CD4-positive, alpha-beta T cell (primary cell): ENCODE data around the gene MRGPRD. TPM values are rescaled to one million over a fixed set of nuclear protein-coding genes. Genes with fewer than 3 reads are reported as not detected.

Experiments used
- ATAC-seq: fragments of 200-7000 bp; cut with Tn5 transposase; one replicate; pipeline ENCODE4 v1.10.0; 2022; ENCODE audit warnings: mild to moderate bottlenecking; ENCODE audit not compliant: poor library complexity
- CTCF ChIA-PET: fragments of 350-600 bp; sonication (Branson Sonifier 250); formaldehyde crosslinking; loops from one replicate; lab custom pipeline; 2021; ENCODE audit warnings: antibody characterized with exemption, inconsistent platforms; lab: Charles Lee
- POLR2A ChIA-PET: fragments of 350-600 bp; sonication (Branson Sonifier 250); formaldehyde crosslinking; loops from one replicate; lab custom pipeline; 2021; ENCODE audit warnings: antibody characterized with exemption, inconsistent platforms; lab: Charles Lee
- DNase-seq, 14 experiments: peaks; one replicate each; pipeline ENCODE4 v3.0.0-alpha.2; 2013 to 2020; ENCODE audit warnings: mixed read lengths in 2 of 14
- H3K27ac ChIP-seq, 2 donors: one replicate each; pipeline versions ENCODE4 v1.5.1 to v1.7.0; 2013; ENCODE audit warnings: low read length in 2 of 2, low read depth in 1 of 2, mild to moderate bottlenecking in 1 of 2
- H3K27me3 ChIP-seq, 2 experiments: 1 replicate in 1 of 2; 2 replicates in 1 of 2; pipeline versions ENCODE4 v1.6.1 to v1.7.0; 2013; ENCODE audit warnings: low read length in 2 of 2, control low read depth in 1 of 2, mild to moderate bottlenecking in 1 of 2, moderate library complexity in 1 of 2; ENCODE audit not compliant: insufficient read depth in 2 of 2, control insufficient read depth in 1 of 2
- H3K36me3 ChIP-seq: one replicate; pipeline ENCODE4 v1.6.1; 2013; ENCODE audit warnings: low read length, control low read depth; ENCODE audit not compliant: insufficient read depth
- H3K4me1 ChIP-seq: one replicate; pipeline ENCODE4 v1.6.1; 2013; ENCODE audit warnings: low read length, control low read depth; ENCODE audit not compliant: insufficient read depth
- H3K4me3 ChIP-seq: one replicate; pipeline ENCODE4 v1.5.1; 2013; ENCODE audit warnings: mild to moderate bottlenecking, low read length, moderate library complexity
- H3K9me3 ChIP-seq, 2 experiments: 1 replicate in 1 of 2; 2 replicates in 1 of 2; pipeline versions ENCODE4 v1.6.1 to v1.7.0; 2013; ENCODE audit warnings: low read length in 2 of 2, mild to moderate bottlenecking in 2 of 2, control low read depth in 1 of 2, moderate library complexity in 1 of 2; ENCODE audit not compliant: control insufficient read depth in 1 of 2, insufficient read depth in 1 of 2
- H3K27ac Mint-ChIP-seq: one replicate; pipeline ENCODE4 v1.8.0; 2020; ENCODE audit warnings: mixed read lengths
- H3K27me3 Mint-ChIP-seq: one replicate; pipeline ENCODE4 v1.8.0; 2021; ENCODE audit warnings: mixed read lengths
- H3K36me3 Mint-ChIP-seq: one replicate; pipeline ENCODE4 v1.8.0; 2021; ENCODE audit warnings: low read depth, mixed read lengths
- H3K4me1 Mint-ChIP-seq: one replicate; pipeline ENCODE4 v1.8.0; 2021; ENCODE audit warnings: low read depth, mixed read lengths
- H3K4me3 Mint-ChIP-seq: one replicate; pipeline ENCODE4 v1.8.0; 2020; ENCODE audit warnings: mild to moderate bottlenecking, mixed read lengths
- H3K9me3 Mint-ChIP-seq: one replicate; pipeline ENCODE4 v1.8.0; 2020; ENCODE audit warnings: mixed read lengths
- intact Hi-C, 2 experiments: fragments of 100-400 bp; cut with DNase I in 1 of 2; cut with micrococcal nuclease in 1 of 2; formaldehyde crosslinking; loops; one replicate each; pipeline versions ENCODE4 v1.15.1 to v1.9.0; 2023 to 2025; cut with DNase I, micrococcal nuclease
- total RNA-seq, 174 experiments: library from RNA in 2 of 174; stranded (reverse) in 2 of 174; gene quantifications; one replicate each; pipeline ENCODE4 v1.2.3 and lab custom pipeline; 2021 to 2026
- TF ChIP-seq, protein P1 (sequence below): fragments of 200-600 bp; IDR thresholded peaks from one replicate; pipeline ENCODE4 v1.8.0; 2022; ENCODE audit warnings: antibody characterized with exemption, mild to moderate bottlenecking

MRGPRD gene
- total RNA-seq, 2 experiments from 2014 or later = not detected

DNA sequence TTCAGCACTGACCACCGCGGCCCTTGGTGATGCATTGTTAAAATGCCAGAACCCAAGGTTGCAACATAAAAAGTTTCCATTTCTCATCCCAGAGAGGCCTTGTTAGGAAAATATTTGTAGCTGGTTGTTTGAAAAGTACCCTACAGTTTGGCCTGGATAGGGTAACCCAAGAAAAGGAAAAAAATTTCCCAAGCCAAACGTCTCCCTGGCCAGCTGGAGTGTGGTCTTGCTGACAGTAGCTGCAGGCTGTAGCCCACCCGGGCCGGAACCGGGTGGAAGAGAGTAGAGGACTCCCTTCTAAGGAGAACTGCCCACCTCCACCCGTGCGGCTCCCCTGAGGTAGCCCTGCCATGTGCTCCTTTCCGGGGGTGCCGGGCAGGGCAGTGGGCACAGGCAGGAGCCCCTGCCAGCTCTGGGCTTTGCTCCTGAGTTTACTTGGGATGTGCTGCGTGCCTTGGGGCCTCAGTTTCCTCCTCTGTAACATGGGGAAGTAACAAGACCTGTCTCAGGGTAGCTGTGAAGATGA is 38.6 kb downstream of the MRGPRD start:
- no peak for ATAC-seq
- POLR2A ChIA-PET = no interaction called here
- CTCF ChIA-PET = no interaction called here

DNA sequence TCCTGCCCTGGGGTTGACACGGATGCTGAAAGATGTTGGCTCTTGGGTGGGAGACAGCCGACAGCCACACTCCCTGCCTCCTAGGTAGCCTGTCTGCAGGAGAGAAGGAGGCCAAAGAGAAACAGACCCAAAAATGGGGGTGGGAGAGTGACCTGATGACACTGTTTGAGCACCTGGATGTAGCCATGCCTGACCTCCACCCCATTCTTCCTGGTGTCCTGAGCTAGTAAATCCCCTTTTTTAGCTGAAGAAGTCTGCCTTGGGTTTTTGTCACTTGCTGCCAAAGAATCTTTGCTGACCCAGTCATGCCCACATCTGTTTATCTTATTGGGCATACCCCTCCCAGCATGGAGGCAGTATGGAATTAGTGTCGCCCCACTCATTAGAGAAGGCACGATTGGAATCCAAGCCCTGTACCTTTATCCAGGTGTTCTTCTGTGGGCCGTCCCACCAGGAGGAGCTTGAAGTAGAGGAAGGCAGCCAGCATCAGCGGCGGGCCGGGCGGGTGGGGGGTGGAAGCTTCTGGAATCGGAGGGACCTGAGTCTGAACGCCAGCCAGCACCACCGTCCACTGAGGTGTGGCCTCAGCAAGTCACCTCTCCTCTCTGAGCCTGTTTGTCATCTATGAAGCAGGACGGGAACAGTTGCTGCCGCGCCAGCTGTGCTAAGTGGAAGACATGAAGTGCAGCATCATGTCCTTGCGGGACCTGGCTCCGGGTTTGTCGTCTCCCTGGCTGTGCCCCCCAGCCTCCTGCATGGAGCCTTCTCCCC is 39.3 kb downstream of the MRGPRD start:
- H3K27me3 ChIP-seq = no peaks in the 10 kb centered on the region
- intact Hi-C loops = no loop called here
- H3K4me3 ChIP-seq = no peak overlapping the region
- Mint-ChIP-seq H3K9me3 (no peaks in the 10 kb centered on the region), H3K4me1 (no peaks in the 10 kb centered on the region), H3K36me3 (peaks cover 16% of the 10 kb centered on the region), H3K27ac (no peak overlapping the region), H3K27me3 (no peaks in the 10 kb centered on the region), H3K4me3 (no peak overlapping the region)
- no peak for ATAC-seq
- H3K36me3 ChIP-seq = peaks cover 33% of the 10 kb centered on the region
- no peak overlapping the region for H3K27ac ChIP-seq
- POLR2A ChIA-PET = no interaction called here
- H3K9me3 ChIP-seq = no peaks in the 10 kb centered on the region
- TF ChIP-seq, protein P1, sequence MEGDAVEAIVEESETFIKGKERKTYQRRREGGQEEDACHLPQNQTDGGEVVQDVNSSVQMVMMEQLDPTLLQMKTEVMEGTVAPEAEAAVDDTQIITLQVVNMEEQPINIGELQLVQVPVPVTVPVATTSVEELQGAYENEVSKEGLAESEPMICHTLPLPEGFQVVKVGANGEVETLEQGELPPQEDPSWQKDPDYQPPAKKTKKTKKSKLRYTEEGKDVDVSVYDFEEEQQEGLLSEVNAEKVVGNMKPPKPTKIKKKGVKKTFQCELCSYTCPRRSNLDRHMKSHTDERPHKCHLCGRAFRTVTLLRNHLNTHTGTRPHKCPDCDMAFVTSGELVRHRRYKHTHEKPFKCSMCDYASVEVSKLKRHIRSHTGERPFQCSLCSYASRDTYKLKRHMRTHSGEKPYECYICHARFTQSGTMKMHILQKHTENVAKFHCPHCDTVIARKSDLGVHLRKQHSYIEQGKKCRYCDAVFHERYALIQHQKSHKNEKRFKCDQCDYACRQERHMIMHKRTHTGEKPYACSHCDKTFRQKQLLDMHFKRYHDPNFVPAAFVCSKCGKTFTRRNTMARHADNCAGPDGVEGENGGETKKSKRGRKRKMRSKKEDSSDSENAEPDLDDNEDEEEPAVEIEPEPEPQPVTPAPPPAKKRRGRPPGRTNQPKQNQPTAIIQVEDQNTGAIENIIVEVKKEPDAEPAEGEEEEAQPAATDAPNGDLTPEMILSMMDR = no peak
- no peak for DNase-seq
- CTCF ChIA-PET = no interaction called here
- H3K4me1 ChIP-seq = no peaks in the 10 kb centered on the region

More for the DNA sequence above, 38.6 kb downstream of the MRGPRD start:
- TF ChIP-seq, protein P1 = no peak
- intact Hi-C loops = no loop called here
- H3K4me3 ChIP-seq = no peak overlapping the region
- peaks cover 26% of the 10 kb centered on the region for H3K36me3 ChIP-seq
- no peaks in the 10 kb centered on the region for H3K27me3 Mint-ChIP-seq
- H3K4me1 Mint-ChIP-seq = no peaks in the 10 kb centered on the region
- no peak for DNase-seq
- H3K27ac ChIP-seq = no peak overlapping the region
- H3K27ac Mint-ChIP-seq = no peak overlapping the region
- H3K4me1 ChIP-seq = no peaks in the 10 kb centered on the region
- H3K4me3 Mint-ChIP-seq = no peak overlapping the region
- H3K9me3 ChIP-seq = no peaks in the 10 kb centered on the region
- no peaks in the 10 kb centered on the region for H3K9me3 Mint-ChIP-seq
- no peaks in the 10 kb centered on the region for H3K27me3 ChIP-seq
- H3K36me3 Mint-ChIP-seq = peaks cover 16% of the 10 kb centered on the region

DNA sequence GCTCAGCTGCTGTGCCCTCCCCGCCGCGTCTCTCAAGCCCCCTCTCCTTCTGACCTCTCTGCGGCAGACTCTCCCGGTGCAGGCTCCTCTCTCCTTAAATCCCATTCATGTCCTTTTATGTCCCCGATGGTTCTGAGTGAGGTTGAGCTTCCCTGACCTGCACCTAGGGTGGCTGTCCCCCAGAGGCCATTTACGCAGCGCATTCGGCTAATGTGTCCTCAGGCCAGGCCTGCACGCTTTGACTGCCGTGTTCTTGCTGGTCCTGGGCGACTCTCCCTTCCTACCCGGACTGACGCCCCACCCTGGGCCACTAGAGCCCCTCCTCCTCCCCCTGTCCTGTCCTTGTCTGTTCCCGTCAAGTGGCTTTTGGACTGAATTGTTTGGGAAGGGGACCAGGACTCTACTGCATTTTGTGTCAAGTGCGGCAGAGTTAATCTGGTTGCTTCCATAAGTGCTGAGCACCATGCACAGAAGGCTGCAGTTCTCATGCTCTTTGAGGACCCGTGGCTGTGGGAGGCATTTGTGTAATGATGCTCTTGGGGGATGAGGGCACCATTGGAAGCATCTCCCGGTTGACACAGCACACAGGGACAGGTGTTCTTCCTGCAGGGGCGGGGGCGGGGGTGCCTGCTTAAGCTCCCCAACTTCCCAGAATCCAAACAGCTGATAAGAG is 40.0 kb downstream of the MRGPRD start:
- Mint-ChIP-seq H3K4me3 (no peak overlapping the region), H3K36me3 (peaks cover 22% of the 10 kb centered on the region), H3K27me3 (no peaks in the 10 kb centered on the region), H3K9me3 (no peaks in the 10 kb centered on the region), H3K4me1 (no peaks in the 10 kb centered on the region), H3K27ac (no peak overlapping the region)
- Histone ChIP-seq H3K4me1 (no peaks in the 10 kb centered on the region), H3K36me3 (peaks cover 40% of the 10 kb centered on the region), H3K9me3 (no peaks in the 10 kb centered on the region), H3K27ac (no peak overlapping the region), H3K27me3 (no peaks in the 10 kb centered on the region), H3K4me3 (no peak overlapping the region)
- CTCF ChIA-PET = no interaction called here
- DNase-seq = no peak
- TF ChIP-seq, protein P1 = no peak
- no peak for ATAC-seq
- POLR2A ChIA-PET = no interaction called here
- intact Hi-C loops = no loop called here
